ENCODE measurements around the gene PLCB2.

The PLCB2 gene

GRCh38 chr15:40266828-40267304 lies 40.9 kb downstream of the PLCB2 start:
- no peak for DNase-seq

- DNase-seq = no peak
Measured at GRCh38 chr15:40265875-40266274, 41.9 kb downstream of the PLCB2 start.

- DNase-seq = no peak
Measured at GRCh38 chr15:40265355-40265754, 42.4 kb downstream of the PLCB2 start.

- DNase-seq = no peak
Measured at GRCh38 chr15:40264321-40265153, 43.2 kb downstream of the PLCB2 start.

- DNase-seq = no peak
Measured at GRCh38 chr15:40263024-40263754, 44.5 kb downstream of the PLCB2 start.

- DNase-seq = no peak
Measured at GRCh38 chr15:40259021-40259420, 48.7 kb downstream of the PLCB2 start.

- DNase-seq = no peak
Measured at GRCh38 chr15:40258544-40258943, 49.2 kb downstream of the PLCB2 start.

GRCh38 chr15:40257656-40258450 lies 49.9 kb downstream of the PLCB2 start:
- no peak for DNase-seq

GRCh38 chr15:40256638-40257235 lies 51.0 kb downstream of the PLCB2 start:
- DNase-seq = no peak

GRCh38 chr15:40255033-40255432 lies 52.7 kb downstream of the PLCB2 start:
- no peak for DNase-seq

GRCh38 chr15:40254452-40254851 lies 53.3 kb downstream of the PLCB2 start:
- no peak for DNase-seq

- DNase-seq = peak; percentile 27
Measured at GRCh38 chr15:40253167-40253790, 54.5 kb downstream of the PLCB2 start.

GRCh38 chr15:40252438-40253166 lies 55.1 kb downstream of the PLCB2 start:
- peak; percentile 37 for DNase-seq

- DNase-seq = no peak
Measured at GRCh38 chr15:40252141-40252437, 55.6 kb downstream of the PLCB2 start.

GRCh38 chr15:40251486-40252140 lies 56.1 kb downstream of the PLCB2 start:
- DNase-seq = no peak

GRCh38 chr15:40250771-40251483 lies 56.8 kb downstream of the PLCB2 start:
- no peak for DNase-seq

- DNase-seq = no peak
Measured at GRCh38 chr15:40250304-40250656, 57.5 kb downstream of the PLCB2 start.

GRCh38 chr15:40249477-40250303 lies 58.0 kb downstream of the PLCB2 start:
- no peak for DNase-seq

- no peak for DNase-seq
Measured at GRCh38 chr15:40248006-40248783, 59.5 kb downstream of the PLCB2 start.
